C4-2B (cell line): ENCODE measurements around the gene FBXO4.
A peak's percentile ranks its signal among the peaks of the same experiment; 100 is the strongest.

ENCODE experiments used
- ZFX ChIP-seq: fragments of 450-650 bp; IDR thresholded peaks from 2 replicates; pipeline ENCODE4 v1.6.1; 2017
- TF ChIP-seq, protein P1 (sequence below): fragments of 450-650 bp; conservative IDR thresholded peaks from 2 replicates; pipeline ENCODE4 v1.5.1; 2017; ENCODE audit warnings: mild to moderate bottlenecking

GRCh38 chr5:41924872-41925554 lies at the start of gene FBXO4:
- TF ChIP-seq, protein P1, sequence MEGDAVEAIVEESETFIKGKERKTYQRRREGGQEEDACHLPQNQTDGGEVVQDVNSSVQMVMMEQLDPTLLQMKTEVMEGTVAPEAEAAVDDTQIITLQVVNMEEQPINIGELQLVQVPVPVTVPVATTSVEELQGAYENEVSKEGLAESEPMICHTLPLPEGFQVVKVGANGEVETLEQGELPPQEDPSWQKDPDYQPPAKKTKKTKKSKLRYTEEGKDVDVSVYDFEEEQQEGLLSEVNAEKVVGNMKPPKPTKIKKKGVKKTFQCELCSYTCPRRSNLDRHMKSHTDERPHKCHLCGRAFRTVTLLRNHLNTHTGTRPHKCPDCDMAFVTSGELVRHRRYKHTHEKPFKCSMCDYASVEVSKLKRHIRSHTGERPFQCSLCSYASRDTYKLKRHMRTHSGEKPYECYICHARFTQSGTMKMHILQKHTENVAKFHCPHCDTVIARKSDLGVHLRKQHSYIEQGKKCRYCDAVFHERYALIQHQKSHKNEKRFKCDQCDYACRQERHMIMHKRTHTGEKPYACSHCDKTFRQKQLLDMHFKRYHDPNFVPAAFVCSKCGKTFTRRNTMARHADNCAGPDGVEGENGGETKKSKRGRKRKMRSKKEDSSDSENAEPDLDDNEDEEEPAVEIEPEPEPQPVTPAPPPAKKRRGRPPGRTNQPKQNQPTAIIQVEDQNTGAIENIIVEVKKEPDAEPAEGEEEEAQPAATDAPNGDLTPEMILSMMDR, result peak; percentile 82
- TF ChIP-seq ZFX, result peak; percentile 92
